ENCODE data around the gene PRMT2. TPM values are rescaled to one million over a fixed set of nuclear protein-coding genes. Genes with fewer than 3 reads are reported as not detected.
"Not testable (repeated sequence)": the region's sequence is repeated elsewhere in the genome, so short reads cannot be mapped to it uniquely, and the experiment has no call there.

Gene PRMT2
- total and polyA plus RNA-seq, 2 experiments from 2014 or later, result 79.7 to 108 TPM

GRCh38 chr21:46675595-46676280 lies 40.3 kb downstream of the PRMT2 start:
- Histone ChIP-seq H4K20me1 (ENCODE audit: insufficient read depth, poor library complexity, severe bottlenecking) (no peaks in the 10 kb centered on the region), H3K4me3 (no peak overlapping the region), H3K36me3 (replicated peaks; ENCODE audit: insufficient read depth, low read depth) (no peaks in the 10 kb centered on the region), H3K27me3 (no peaks in the 10 kb centered on the region), H3K9me2 (replicated peaks; ENCODE audit: insufficient read depth) (no peaks in the 10 kb centered on the region), H3K9me3 (ENCODE audit: low read depth) (no peaks in the 10 kb centered on the region), H3K79me2 (no peaks in the 10 kb centered on the region), H3K27ac (no peak overlapping the region), H3K4me1 (ENCODE audit: insufficient read depth) (peaks cover under 1% of the 10 kb centered on the region), H3K4me2 (no peak overlapping the region), H2AFZ (no peak overlapping the region)
- TF ChIP-seq EZH2 (IDR thresholded peaks at IDR 0.05; ENCODE audit: borderline replicate concordance) (no peak), EZH2phosphoT487 (IDR thresholded peaks at IDR 0.05; ENCODE audit: low read depth, severe bottlenecking, unreplicated experiment) (no peak)
- TF ChIP-seq, protein P1, sequence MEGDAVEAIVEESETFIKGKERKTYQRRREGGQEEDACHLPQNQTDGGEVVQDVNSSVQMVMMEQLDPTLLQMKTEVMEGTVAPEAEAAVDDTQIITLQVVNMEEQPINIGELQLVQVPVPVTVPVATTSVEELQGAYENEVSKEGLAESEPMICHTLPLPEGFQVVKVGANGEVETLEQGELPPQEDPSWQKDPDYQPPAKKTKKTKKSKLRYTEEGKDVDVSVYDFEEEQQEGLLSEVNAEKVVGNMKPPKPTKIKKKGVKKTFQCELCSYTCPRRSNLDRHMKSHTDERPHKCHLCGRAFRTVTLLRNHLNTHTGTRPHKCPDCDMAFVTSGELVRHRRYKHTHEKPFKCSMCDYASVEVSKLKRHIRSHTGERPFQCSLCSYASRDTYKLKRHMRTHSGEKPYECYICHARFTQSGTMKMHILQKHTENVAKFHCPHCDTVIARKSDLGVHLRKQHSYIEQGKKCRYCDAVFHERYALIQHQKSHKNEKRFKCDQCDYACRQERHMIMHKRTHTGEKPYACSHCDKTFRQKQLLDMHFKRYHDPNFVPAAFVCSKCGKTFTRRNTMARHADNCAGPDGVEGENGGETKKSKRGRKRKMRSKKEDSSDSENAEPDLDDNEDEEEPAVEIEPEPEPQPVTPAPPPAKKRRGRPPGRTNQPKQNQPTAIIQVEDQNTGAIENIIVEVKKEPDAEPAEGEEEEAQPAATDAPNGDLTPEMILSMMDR (IDR thresholded peaks at IDR 0.05; ENCODE audit: poor library complexity), result no peak
- DNase-seq (ENCODE audit: low spot score), result no peak
- 53% methylated on average over 2 of the region's 2 CpGs for WGBS (ENCODE audit: low lambda C conversion rate, missing lambda C conversion rate)

DNA sequence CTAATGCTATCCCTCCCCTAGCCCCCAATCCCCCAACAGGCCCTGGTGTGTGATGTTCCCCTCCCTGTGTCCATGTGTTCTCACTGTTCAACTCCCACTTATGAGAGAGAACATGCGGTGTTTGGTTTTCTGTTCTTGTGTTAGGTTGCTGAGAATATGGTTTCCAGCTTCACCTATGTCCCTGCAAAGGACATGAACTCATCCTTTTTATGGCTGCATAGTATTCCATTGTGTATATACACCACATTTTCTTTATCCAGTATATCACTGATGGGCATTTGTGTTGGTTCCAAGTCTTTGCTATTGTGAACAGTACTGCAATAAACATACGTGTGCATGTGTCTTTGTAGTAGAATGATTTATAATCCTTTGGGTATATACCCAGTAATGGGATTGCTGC lies 41.1 kb downstream of the PRMT2 start:
- not testable (repeated sequence) for H3K4me2 ChIP-seq; H3K79me2 ChIP-seq; H3K9me2 ChIP-seq (replicated peaks; ENCODE audit: insufficient read depth); H4K20me1 ChIP-seq (ENCODE audit: insufficient read depth, poor library complexity, severe bottlenecking); H3K4me1 ChIP-seq (ENCODE audit: insufficient read depth); H3K4me3 ChIP-seq; H3K27ac ChIP-seq; H3K27me3 ChIP-seq; H2AFZ ChIP-seq; DNase-seq (ENCODE audit: low spot score); H3K9me3 ChIP-seq (ENCODE audit: low read depth); H3K36me3 ChIP-seq (replicated peaks; ENCODE audit: insufficient read depth, low read depth)
- 91% methylated on average over 2 of the region's 2 CpGs for WGBS (ENCODE audit: low lambda C conversion rate, missing lambda C conversion rate)

DNA sequence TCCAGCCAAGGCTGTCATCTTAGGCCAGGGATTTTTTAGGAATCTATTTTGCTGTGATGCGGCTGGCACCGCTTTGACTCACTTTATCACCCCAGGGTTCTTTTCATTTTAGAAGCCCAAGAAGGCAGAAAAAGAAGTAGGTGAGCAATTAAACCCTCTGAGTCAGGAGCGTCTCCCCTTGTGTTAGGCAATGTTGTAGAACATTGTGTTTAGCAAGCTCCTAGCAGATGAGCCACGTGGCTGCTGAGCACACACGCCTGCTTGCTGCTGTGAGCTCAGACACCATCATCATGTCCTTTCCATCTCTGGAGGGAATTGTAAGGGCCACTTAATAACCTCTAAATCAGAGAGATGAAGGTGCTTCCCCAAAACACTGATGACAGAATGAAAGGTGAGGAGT lies 46.1 kb downstream of the PRMT2 start:
- not testable (repeated sequence) for H3K4me1 ChIP-seq (ENCODE audit: insufficient read depth); DNase-seq (ENCODE audit: low spot score); H3K9me3 ChIP-seq (ENCODE audit: low read depth); H3K4me3 ChIP-seq; H3K36me3 ChIP-seq (replicated peaks; ENCODE audit: insufficient read depth, low read depth); H4K20me1 ChIP-seq (ENCODE audit: insufficient read depth, poor library complexity, severe bottlenecking); H3K27me3 ChIP-seq; H3K79me2 ChIP-seq; H2AFZ ChIP-seq; H3K4me2 ChIP-seq; H3K9me2 ChIP-seq (replicated peaks; ENCODE audit: insufficient read depth)
- H3K27ac ChIP-seq, result peak overlapping the region; percentile 78
- 63% methylated on average over 5 of the region's 5 CpGs for WGBS (ENCODE audit: low lambda C conversion rate, missing lambda C conversion rate)

DNA sequence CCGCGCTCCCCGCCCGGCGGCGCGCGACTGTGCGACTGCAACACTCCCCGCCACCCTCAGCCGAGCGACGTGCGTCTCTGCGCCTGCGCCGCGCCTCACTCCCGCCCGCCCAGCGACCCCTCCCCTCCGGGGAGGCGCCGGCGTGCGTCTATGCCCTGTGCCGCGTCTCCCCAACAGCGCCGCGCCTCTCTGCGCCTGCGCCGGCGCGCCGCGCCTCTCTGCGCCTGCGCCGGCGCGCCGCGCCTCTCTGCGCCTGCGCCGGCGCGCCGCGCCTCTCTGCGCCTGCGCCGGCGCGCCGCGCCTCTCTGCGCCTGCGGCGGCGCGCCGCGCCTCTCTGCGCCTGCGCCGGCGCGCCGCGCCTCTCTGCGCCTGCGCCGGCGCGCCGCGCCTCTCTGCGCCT lies 63.2 kb downstream of the PRMT2 start:
- not testable (repeated sequence) for H3K9me3 ChIP-seq (ENCODE audit: low read depth); H3K27me3 ChIP-seq; H3K4me2 ChIP-seq; H3K79me2 ChIP-seq; H3K4me1 ChIP-seq (ENCODE audit: insufficient read depth); DNase-seq (ENCODE audit: low spot score); H3K36me3 ChIP-seq (replicated peaks; ENCODE audit: insufficient read depth, low read depth); H4K20me1 ChIP-seq (ENCODE audit: insufficient read depth, poor library complexity, severe bottlenecking); H2AFZ ChIP-seq; H3K4me3 ChIP-seq; H3K9me2 ChIP-seq (replicated peaks; ENCODE audit: insufficient read depth); H3K27ac ChIP-seq
- no CpG with 5 or more reads among the region's 81 CpGs for WGBS (ENCODE audit: low lambda C conversion rate, missing lambda C conversion rate)

- not testable (repeated sequence) for H3K27me3 ChIP-seq; H4K20me1 ChIP-seq (ENCODE audit: insufficient read depth, poor library complexity, severe bottlenecking); DNase-seq (ENCODE audit: low spot score); H3K9me2 ChIP-seq (replicated peaks; ENCODE audit: insufficient read depth); H3K4me3 ChIP-seq; H3K4me2 ChIP-seq; H3K4me1 ChIP-seq (ENCODE audit: insufficient read depth); H3K27ac ChIP-seq; H2AFZ ChIP-seq; H3K9me3 ChIP-seq (ENCODE audit: low read depth); H3K79me2 ChIP-seq; H3K36me3 ChIP-seq (replicated peaks; ENCODE audit: insufficient read depth, low read depth)
- WGBS (ENCODE audit: low lambda C conversion rate, missing lambda C conversion rate), result 64% methylated on average over 26 of the region's 69 CpGs
Observed at GRCh38 chr21:46699104-46699503, 63.6 kb downstream of the PRMT2 start.

Other genes with a start within 250 kb of the PRMT2 start
- gene DIP2A, start 176.8 kb upstream of the PRMT2 start, total RNA-seq, result 22.7 and 24.6 TPM in 2 replicates
- gene DIP2A, start 176.8 kb upstream of the PRMT2 start, polyA plus RNA-seq, result 16.7 and 19.8 TPM in 2 replicates
- not detected in 2 replicates for gene S100B, start 30.6 kb upstream of the PRMT2 start, total RNA-seq
- gene S100B, start 30.6 kb upstream of the PRMT2 start, polyA plus RNA-seq, result not detected in 2 replicates